Keratinocyte (primary cell): ENCODE measurements around the gene CD177. TPM values are rescaled to one million over a fixed set of nuclear protein-coding genes. Genes with fewer than 3 reads are reported as not detected.

Experiments used
- DNase-seq: peaks from one replicate; pipeline ENCODE4 v3.0.0-alpha.2; 2011; ENCODE audit warnings: low read depth, missing footprints, low spot score
- FAIRE-seq: peaks from 2 replicates; lab custom pipeline; 2011; peaks lifted over from hg19 to GRCh38; lab: Jason Lieb, UNC
- H2AFZ ChIP-seq: 2 replicates; pipeline ENCODE4 v1.6.0; 2012; ENCODE audit warnings: low read length, control low read depth, inconsistent platforms; ENCODE audit not compliant: control insufficient read depth
- H3K27ac ChIP-seq: 2 replicates; pipeline ENCODE4 v1.5.1; 2011; ENCODE audit warnings: low read length; ENCODE audit not compliant: control insufficient read depth, insufficient read depth
- H3K27me3 ChIP-seq: 3 replicates; pipeline ENCODE4 v1.6.0; 2011; ENCODE audit warnings: low read length; ENCODE audit not compliant: control insufficient read depth, insufficient read depth; ENCODE audit errors: extremely low read depth
- H3K36me3 ChIP-seq, 2 experiments: 2 replicates in 1 of 2; 3 replicates in 1 of 2; pipeline ENCODE4 v1.5.1; 2011; ENCODE audit warnings: low read length in 2 of 2, mild to moderate bottlenecking in 1 of 2; ENCODE audit not compliant: control insufficient read depth in 2 of 2, insufficient read depth in 2 of 2; ENCODE audit errors: extremely low read depth in 1 of 2
- H3K4me1 ChIP-seq: 3 replicates; pipeline ENCODE4 v1.5.1; 2011; ENCODE audit warnings: low read length; ENCODE audit not compliant: control insufficient read depth, insufficient read depth; ENCODE audit errors: extremely low read depth
- H3K4me2 ChIP-seq: 3 replicates; pipeline ENCODE4 v1.6.0; 2011; ENCODE audit warnings: low read depth, low read length; ENCODE audit not compliant: control insufficient read depth, insufficient read depth; ENCODE audit errors: extremely low read depth
- H3K4me3 ChIP-seq, 3 experiments: fragments of 200-600 bp in 1 of 3; sonication (generic) in 1 of 3; 2 replicates in 2 of 3; 3 replicates in 1 of 3; pipeline ENCODE4 v1.5.1; 2011 to 2016; ENCODE audit warnings: low read length in 3 of 3, mild to moderate bottlenecking in 3 of 3, control low read depth in 2 of 3, inconsistent platforms in 1 of 3, low read depth in 1 of 3, mixed read lengths in 1 of 3, mixed run types in 1 of 3, moderate library complexity in 1 of 3; ENCODE audit not compliant: control insufficient read depth in 2 of 3, insufficient read depth in 2 of 3; ENCODE audit errors: extremely low read depth in 1 of 3
- H3K79me2 ChIP-seq: 2 replicates; pipeline ENCODE4 v1.6.0; 2012; ENCODE audit warnings: low read length; ENCODE audit not compliant: control insufficient read depth, insufficient read depth
- H3K9ac ChIP-seq: 3 replicates; pipeline ENCODE4 v1.6.0; 2011; ENCODE audit warnings: low read length; ENCODE audit not compliant: control insufficient read depth, insufficient read depth; ENCODE audit errors: extremely low read depth
- H3K9me1 ChIP-seq: 3 replicates; pipeline ENCODE4 v1.6.0; 2011; ENCODE audit warnings: low read length; ENCODE audit not compliant: control insufficient read depth, insufficient read depth; ENCODE audit errors: extremely low read depth
- H3K9me3 ChIP-seq: 2 replicates; pipeline ENCODE4 v1.5.1; 2012; ENCODE audit warnings: low read depth, low read length; ENCODE audit not compliant: control insufficient read depth
- H4K20me1 ChIP-seq: 3 replicates; pipeline ENCODE4 v1.6.0; 2011; ENCODE audit warnings: low read length; ENCODE audit not compliant: control insufficient read depth, insufficient read depth; ENCODE audit errors: extremely low read depth
- EZH2 ChIP-seq: IDR thresholded peaks from one replicate; pipeline ENCODE4 v1.6.1; 2012; ENCODE audit warnings: inconsistent platforms, mild to moderate bottlenecking, low read length, moderate library complexity
- dilution Hi-C: fragments of 300-500 bp; cut with MboI; formaldehyde crosslinking; loops from one replicate; pipeline ENCODE4 v1.7.0; 2020; ENCODE audit warnings: low sequenced_read_pairs; ENCODE audit not compliant: extremely low pct_ligation_motif_present
- polyA plus RNA-seq, 5 experiments: library from polyadenylated mRNA; depleted of rRNA in 3 of 5; stranded (reverse) in 3 of 5; stranded (forward) in 1 of 5; unstranded in 1 of 5; fragments of >200 nt; gene quantifications; 1 replicate in 1 of 5; 2 replicates in 3 of 5; 3 replicates in 1 of 5; pipeline versions ENCODE4 v1.2.1 to v1.2.3, GENCODE V29; 2011 to 2012; ENCODE audit warnings: missing spikeins in 2 of 5, low read depth in 1 of 5, low replicate concordance in 1 of 5
- TF ChIP-seq, protein P1 (sequence below), 3 experiments: IDR thresholded peaks in 1 of 3; conservative IDR thresholded peaks in 1 of 3; optimal IDR thresholded peaks in 1 of 3; 2 replicates in 2 of 3; 3 replicates in 1 of 3; pipeline versions ENCODE3 to v1.5.1; 2011; ENCODE audit warnings: low read length in 3 of 3, mild to moderate bottlenecking in 3 of 3, moderate library complexity in 2 of 3, control low read depth in 1 of 3, inconsistent platforms in 1 of 3; ENCODE audit not compliant: insufficient read depth in 2 of 3; ENCODE audit errors: extremely low read depth in 1 of 3

The CD177 gene
- polyA plus RNA-seq, 1 donor (not counting 4 experiments of a cell fraction or from before 2014, with no cell fraction given): 1.1 TPM

DNA sequence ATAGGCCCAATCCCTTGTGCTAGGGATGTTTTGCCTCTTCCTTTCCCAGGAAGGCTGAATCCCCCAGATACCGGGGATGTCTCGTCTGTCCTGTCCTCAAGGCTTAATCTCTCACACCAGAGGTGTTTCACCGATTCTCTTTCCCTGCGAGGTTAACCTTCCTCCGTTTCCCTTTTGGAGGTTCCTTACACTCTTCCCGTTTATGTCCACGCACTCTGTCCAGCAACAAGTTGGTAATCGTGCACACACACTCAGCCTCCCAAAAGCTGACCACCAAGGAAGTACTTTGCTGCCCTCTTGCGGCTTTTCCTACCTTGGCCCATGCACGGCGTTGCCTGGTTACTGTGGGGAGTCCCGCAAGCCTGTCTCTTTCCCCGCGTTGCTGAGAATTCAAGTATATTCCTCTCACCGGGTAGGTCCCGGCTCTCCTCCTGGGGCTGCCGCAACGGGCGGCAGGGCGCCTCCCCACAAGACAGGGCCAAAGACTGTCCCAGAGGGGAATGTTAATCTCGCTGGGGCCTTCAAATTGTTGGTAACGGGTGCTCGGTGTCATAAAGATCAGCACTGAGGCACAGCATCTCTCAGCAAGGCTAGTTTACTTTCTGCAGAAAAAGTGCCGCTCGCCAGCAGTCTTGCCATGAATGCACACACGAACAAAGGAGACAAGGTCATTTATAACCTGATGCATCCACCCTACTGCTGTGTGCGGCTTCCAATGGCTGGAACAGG is 36.7 kb upstream of the CD177 start:
- no peaks in the 10 kb centered on the region for H3K9me1 ChIP-seq
- no peak overlapping the region for H3K27ac ChIP-seq
- dilution Hi-C loops: no loop called here
- H3K4me1 ChIP-seq: no peaks in the 10 kb centered on the region
- H3K9me3 ChIP-seq: no peaks in the 10 kb centered on the region
- DNase-seq (no peak), FAIRE-seq (no peak)
- H3K4me2 ChIP-seq: no peak overlapping the region
- H2AFZ ChIP-seq: no peak overlapping the region
- H3K4me3 ChIP-seq: no peak overlapping the region
- no peaks in the 10 kb centered on the region for H3K27me3 ChIP-seq
- TF ChIP-seq EZH2: no peak
- TF ChIP-seq, protein P1, sequence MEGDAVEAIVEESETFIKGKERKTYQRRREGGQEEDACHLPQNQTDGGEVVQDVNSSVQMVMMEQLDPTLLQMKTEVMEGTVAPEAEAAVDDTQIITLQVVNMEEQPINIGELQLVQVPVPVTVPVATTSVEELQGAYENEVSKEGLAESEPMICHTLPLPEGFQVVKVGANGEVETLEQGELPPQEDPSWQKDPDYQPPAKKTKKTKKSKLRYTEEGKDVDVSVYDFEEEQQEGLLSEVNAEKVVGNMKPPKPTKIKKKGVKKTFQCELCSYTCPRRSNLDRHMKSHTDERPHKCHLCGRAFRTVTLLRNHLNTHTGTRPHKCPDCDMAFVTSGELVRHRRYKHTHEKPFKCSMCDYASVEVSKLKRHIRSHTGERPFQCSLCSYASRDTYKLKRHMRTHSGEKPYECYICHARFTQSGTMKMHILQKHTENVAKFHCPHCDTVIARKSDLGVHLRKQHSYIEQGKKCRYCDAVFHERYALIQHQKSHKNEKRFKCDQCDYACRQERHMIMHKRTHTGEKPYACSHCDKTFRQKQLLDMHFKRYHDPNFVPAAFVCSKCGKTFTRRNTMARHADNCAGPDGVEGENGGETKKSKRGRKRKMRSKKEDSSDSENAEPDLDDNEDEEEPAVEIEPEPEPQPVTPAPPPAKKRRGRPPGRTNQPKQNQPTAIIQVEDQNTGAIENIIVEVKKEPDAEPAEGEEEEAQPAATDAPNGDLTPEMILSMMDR (optimal IDR thresholded peaks at IDR 0.05 in 1 of 3, IDR thresholded peaks at IDR 0.05 in 1 of 3, conservative IDR thresholded peaks at IDR 0.05 in 1 of 3; ENCODE audit: extremely low read depth in 1 of 3, insufficient read depth in 2 of 3, low read length in 3 of 3): peak; percentile 24 to 78 (median 49)
- H3K36me3 ChIP-seq: no peaks in the 10 kb centered on the region
- H3K9ac ChIP-seq: no peak overlapping the region
- no peaks in the 10 kb centered on the region for H3K79me2 ChIP-seq
- no peaks in the 10 kb centered on the region for H4K20me1 ChIP-seq

DNA sequence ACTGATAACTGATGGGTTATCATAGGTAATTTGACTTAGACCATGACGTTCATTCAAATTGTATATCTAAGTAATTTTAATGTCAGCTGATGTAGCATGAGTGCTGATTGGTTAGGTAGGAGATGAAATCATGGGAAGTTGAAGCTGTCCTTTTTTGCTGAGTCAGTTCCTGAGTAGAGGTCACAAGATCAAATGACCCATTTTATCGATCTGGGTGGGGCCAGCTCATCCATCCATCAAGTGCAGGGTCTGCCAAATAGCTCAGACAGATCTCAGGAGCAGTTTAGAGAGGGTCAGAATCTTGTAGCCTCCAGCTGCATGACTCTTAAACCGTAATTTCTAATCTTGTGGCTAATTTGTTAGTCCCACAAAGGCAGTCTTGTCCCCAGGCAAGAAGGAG is 35.3 kb upstream of the CD177 start:
- peak; percentile 9 for FAIRE-seq
- no peak overlapping the region for H3K27ac ChIP-seq
- H3K9me3 ChIP-seq: no peaks in the 10 kb centered on the region
- no peak overlapping the region for H3K4me3 ChIP-seq
- no peaks in the 10 kb centered on the region for H3K27me3 ChIP-seq
- no peaks in the 10 kb centered on the region for H3K9me1 ChIP-seq
- no peak overlapping the region for H2AFZ ChIP-seq
- no peaks in the 10 kb centered on the region for H3K79me2 ChIP-seq
- DNase-seq: no peak
- H3K9ac ChIP-seq: no peak overlapping the region
- H3K4me2 ChIP-seq: no peak overlapping the region
- TF ChIP-seq, protein P1 (optimal IDR thresholded peaks at IDR 0.05 in 1 of 3, IDR thresholded peaks at IDR 0.05 in 1 of 3, conservative IDR thresholded peaks at IDR 0.05 in 1 of 3; ENCODE audit: extremely low read depth in 1 of 3, insufficient read depth in 2 of 3, low read length in 3 of 3): no peak
- TF ChIP-seq EZH2: no peak
- no peaks in the 10 kb centered on the region for H4K20me1 ChIP-seq
- dilution Hi-C loops: no loop called here
- H3K36me3 ChIP-seq: no peaks in the 10 kb centered on the region
- H3K4me1 ChIP-seq: peaks cover 2% of the 10 kb centered on the region
